Lower leg skin (tissue), 4 donors: ENCODE results near the gene CLEC2L. TPM values are rescaled to one million over a fixed set of nuclear protein-coding genes. Genes with fewer than 3 reads are reported as not detected.

Experiments used
- DNase-seq, 2 donors: peaks; one replicate each; pipeline ENCODE4 v3.0.0-alpha.2; 2019; ENCODE audit warnings: low spot score in 2 of 2
- H3K4me3 ChIP-seq: fragments of 200-600 bp; sonication (generic); 2 replicates; pipeline ENCODE4 v1.5.1; 2017; ENCODE audit warnings: mild to moderate bottlenecking, low read depth; ENCODE audit not compliant: poor library complexity, severe bottlenecking
- CTCF ChIP-seq, 3 donors: fragments of 450-650 bp; IDR thresholded peaks; one replicate each; pipeline ENCODE4 v1.5.1; 2016; ENCODE audit warnings: antibody characterized with exemption in 3 of 3, mild to moderate bottlenecking in 3 of 3, moderate library complexity in 2 of 3
- POLR2A ChIP-seq, 2 donors: fragments of 450-650 bp; IDR thresholded peaks; one replicate each; pipeline ENCODE4 v1.6.1; 2016 to 2017; ENCODE audit warnings: antibody characterized with exemption in 2 of 2, mild to moderate bottlenecking in 1 of 2, moderate library complexity in 1 of 2
- WGBS, 2 donors: methylation state at CpG; one replicate each; pipeline ENCODE4 v1.1.5; 2018; 5-methylcytosine and 5-hydroxymethylcytosine counted together
- intact Hi-C: fragments of 100-400 bp; cut with DNase I; formaldehyde crosslinking; loops from one replicate; pipeline ENCODE4 v1.15.0; 2023; ENCODE audit warnings: low total_unique reads
- total RNA-seq, 4 donors: library from RNA; depleted of rRNA; stranded (reverse); fragments of >200 nt; gene quantifications; one replicate each; pipeline ENCODE4 v1.1.0, GENCODE V29; 2016

The CLEC2L gene
- total RNA-seq, 4 donors from 2014 or later = not detected

- no peak overlapping the region for H3K4me3 ChIP-seq
- TF ChIP-seq POLR2A (IDR thresholded peaks at IDR 0.05) (no peak), CTCF (IDR thresholded peaks at IDR 0.05) (no peak)
Observed at GRCh38 chr7:139522830-139523198, 671 bp upstream of the CLEC2L start.

GRCh38 chr7:139523968-139524815 lies 707 bp downstream of the CLEC2L start:
- TF ChIP-seq CTCF (IDR thresholded peaks at IDR 0.05) (no peak), POLR2A (IDR thresholded peaks at IDR 0.05) (no peak)
- DNase-seq = no peak
- WGBS, 2 donors = 45 to 72% methylated on average over 19 to 35 of the region's 70 CpGs
- intact Hi-C loops = no loop called here
- H3K4me3 ChIP-seq = no peak overlapping the region

More at GRCh38 chr7:139522830-139523198, 671 bp upstream of the CLEC2L start:
- 32 to 35% methylated on average over 11 of the region's 11 CpGs for WGBS, 2 donors
- no peak for DNase-seq
- intact Hi-C loops = no loop called here

GRCh38 chr7:139525239-139525638 lies 1.8 kb downstream of the CLEC2L start:
- no peak overlapping the region for H3K4me3 ChIP-seq
- no peak for DNase-seq
- intact Hi-C loops = no loop called here
- no peak for TF ChIP-seq CTCF (IDR thresholded peaks at IDR 0.05)
- TF ChIP-seq POLR2A (IDR thresholded peaks at IDR 0.05) = no peak
- WGBS, 2 donors = 92% methylated on average over 10 of the region's 10 CpGs

GRCh38 chr7:139525750-139526149 lies 2.3 kb downstream of the CLEC2L start:
- intact Hi-C loops = no loop called here
- no peak overlapping the region for H3K4me3 ChIP-seq
- DNase-seq = no peak
- no peak for TF ChIP-seq POLR2A (IDR thresholded peaks at IDR 0.05)
- TF ChIP-seq CTCF (IDR thresholded peaks at IDR 0.05) = no peak

- no peak overlapping the region for H3K4me3 ChIP-seq
- intact Hi-C loops = no loop called here
- TF ChIP-seq POLR2A (IDR thresholded peaks at IDR 0.05) (no peak), CTCF (IDR thresholded peaks at IDR 0.05) (no peak)
- 66 to 68% methylated on average over 8 of the region's 8 CpGs for whole genome bisulfite sequencing, 2 donors
- DNase-seq = no peak
Observed at GRCh38 chr7:139526578-139527544, 3.4 kb downstream of the CLEC2L start.
